NCI-H2029 treated with DMSO at 0.1 percent for 48 hours (cell line): ENCODE measurements around the gene CTNNBIP1.

Source experiments
- DNase-seq: peaks from one replicate; lab custom pipeline; 2025; lab: John Stamatoyannopoulos, UW

The CTNNBIP1 gene

GRCh38 chr1:9805006-9805508 lies 105.0 kb downstream of the CTNNBIP1 start:
- DNase-seq, result no peak

GRCh38 chr1:9803003-9803918 lies 106.8 kb downstream of the CTNNBIP1 start:
- DNase-seq, result peak; percentile 84

- no peak for DNase-seq
These were observed 108.2 kb downstream of the CTNNBIP1 start for GRCh38 chr1:9801909-9802308.
